Muscle of leg (tissue), 11 donors: ENCODE measurements around the gene ATP4A. TPM values are rescaled to one million over a fixed set of nuclear protein-coding genes. Genes with fewer than 3 reads are reported as not detected.

Source experiments
- DNase-seq: peaks from one replicate; pipeline ENCODE4 v3.0.0; 2013
- H3K27ac ChIP-seq: one replicate; pipeline ENCODE4 v1.5.1; 2013; ENCODE audit warnings: mild to moderate bottlenecking, low read length, control low read depth
- H3K27me3 ChIP-seq: one replicate; pipeline ENCODE4 v1.6.1; 2013; ENCODE audit warnings: low read length; ENCODE audit not compliant: control insufficient read depth, insufficient read depth
- H3K36me3 ChIP-seq: one replicate; pipeline ENCODE4 v1.6.1; 2013; ENCODE audit warnings: low read length; ENCODE audit not compliant: control insufficient read depth, insufficient read depth
- H3K4me1 ChIP-seq: one replicate; pipeline ENCODE4 v1.6.1; 2013; ENCODE audit warnings: low read length; ENCODE audit not compliant: control insufficient read depth, insufficient read depth
- H3K4me3 ChIP-seq: one replicate; pipeline ENCODE4 v1.5.1; 2013; ENCODE audit warnings: low read length, control low read depth
- H3K9me3 ChIP-seq: replicated peaks from 2 replicates; pipeline ENCODE4 v1.6.1; 2013; ENCODE audit warnings: low read depth, low read length; ENCODE audit not compliant: control insufficient read depth
- WGBS: methylation state at CpG from one replicate; pipeline ENCODE4 v1.1.5; 2013; ENCODE audit warnings: missing lambda C conversion rate; ENCODE audit not compliant: insufficient coverage; 5-methylcytosine and 5-hydroxymethylcytosine counted together
- polyA plus RNA-seq, 8 donors: library from polyadenylated mRNA; unstranded; fragments of 120-200 nt; gene quantifications; one replicate each; pipeline versions ENCODE4 v1.2.1 to v1.2.3, GENCODE V29; 2013; ENCODE audit warnings: inconsistent platforms in 1 of 8, low replicate concordance in 1 of 8; ENCODE audit not compliant: insufficient read length in 8 of 8, insufficient read depth in 1 of 8
- total RNA-seq: library from RNA; stranded (reverse); fragments of 120-200 nt; gene quantifications from one replicate; pipeline ENCODE4 v1.2.4, GENCODE V29; 2013

The ATP4A gene
- total and polyA plus RNA-seq, 9 donors: 0.52 TPM; not detected in 8

GRCh38 chr19:35539850-35540249 lies 23.6 kb downstream of the ATP4A start:
- 92% methylated on average over 11 of the region's 12 CpGs for WGBS
- no peaks in the 10 kb centered on the region for H3K9me3 ChIP-seq
- H3K27me3 ChIP-seq: peaks cover 2% of the 10 kb centered on the region
- peaks cover 7% of the 10 kb centered on the region for H3K4me1 ChIP-seq
- no peak for DNase-seq
- H3K4me3 ChIP-seq: no peak overlapping the region
- peaks cover 6% of the 10 kb centered on the region for H3K36me3 ChIP-seq
- no peak overlapping the region for H3K27ac ChIP-seq

- DNase-seq: no peak
- Histone ChIP-seq H3K27ac (no peak overlapping the region), H3K4me3 (no peak overlapping the region), H3K4me1 (peaks cover 1% of the 10 kb centered on the region), H3K9me3 (no peaks in the 10 kb centered on the region), H3K36me3 (peaks cover 6% of the 10 kb centered on the region), H3K27me3 (peaks cover 7% of the 10 kb centered on the region)
- WGBS: no CpG with 5 or more reads among the region's 6 CpGs
These were observed 24.1 kb downstream of the ATP4A start for GRCh38 chr19:35539314-35539713.

GRCh38 chr19:35534803-35535480 lies 28.5 kb downstream of the ATP4A start:
- Histone ChIP-seq H3K36me3 (no peaks in the 10 kb centered on the region), H3K27me3 (peaks cover 26% of the 10 kb centered on the region), H3K4me1 (no peaks in the 10 kb centered on the region), H3K4me3 (no peak overlapping the region), H3K9me3 (no peaks in the 10 kb centered on the region), H3K27ac (no peak overlapping the region)
- WGBS: 60% methylated on average over 7 of the region's 10 CpGs
- no peak for DNase-seq

- 3% methylated on average over 18 of the region's 30 CpGs for WGBS
- Histone ChIP-seq H3K9me3 (no peaks in the 10 kb centered on the region), H3K27me3 (peaks cover 28% of the 10 kb centered on the region), H3K4me1 (no peaks in the 10 kb centered on the region), H3K27ac (no peak overlapping the region), H3K4me3 (no peak overlapping the region), H3K36me3 (no peaks in the 10 kb centered on the region)
- peak; percentile 45 for DNase-seq
These were observed 29.6 kb downstream of the ATP4A start for GRCh38 chr19:35533822-35534392.

- Histone ChIP-seq H3K4me1 (no peaks in the 10 kb centered on the region), H3K4me3 (no peak within 1 kb of the TSS), H3K36me3 (no peaks in the 10 kb centered on the region), H3K27ac (no peak within 1 kb of the TSS), H3K9me3 (no peaks in the 10 kb centered on the region), H3K27me3 (peaks cover 33% of the 10 kb centered on the region)
- no peak for DNase-seq
- 48% methylated on average over 25 of the region's 39 CpGs for WGBS
These were observed 30.1 kb downstream of the ATP4A start, which contains the start of gene GAPDHS for GRCh38 chr19:35533201-35533821. Gene GAPDHS (plus strand): TSS chr19:35533456. CDS start chr19:35533528, 72 bp downstream.

GRCh38 chr19:35531291-35531690 lies 32.2 kb downstream of the ATP4A start:
- no peaks in the 10 kb centered on the region for H3K36me3 ChIP-seq
- H3K4me3 ChIP-seq: no peak overlapping the region
- H3K4me1 ChIP-seq: no peaks in the 10 kb centered on the region
- H3K27me3 ChIP-seq: peaks cover 33% of the 10 kb centered on the region
- no peak for DNase-seq
- no peaks in the 10 kb centered on the region for H3K9me3 ChIP-seq
- H3K27ac ChIP-seq: no peak overlapping the region
- 66% methylated on average over 3 of the region's 6 CpGs for WGBS

- H3K4me1 ChIP-seq: no peaks in the 10 kb centered on the region
- WGBS: 63% methylated on average over 12 of the region's 19 CpGs
- H3K27ac ChIP-seq: no peak overlapping the region
- H3K27me3 ChIP-seq: peaks cover 35% of the 10 kb centered on the region
- no peaks in the 10 kb centered on the region for H3K36me3 ChIP-seq
- H3K4me3 ChIP-seq: no peak overlapping the region
- H3K9me3 ChIP-seq: no peaks in the 10 kb centered on the region
- no peak for DNase-seq
These were observed 33.9 kb downstream of the ATP4A start for GRCh38 chr19:35529241-35530218.

- Histone ChIP-seq H3K27me3 (peaks cover 32% of the 10 kb centered on the region), H3K27ac (no peak within 1 kb of the TSS), H3K9me3 (no peaks in the 10 kb centered on the region), H3K4me1 (no peaks in the 10 kb centered on the region), H3K4me3 (no peak within 1 kb of the TSS), H3K36me3 (no peaks in the 10 kb centered on the region)
- WGBS: 73% methylated on average over 3 of the region's 11 CpGs
- no peak for DNase-seq
These were observed 35.0 kb downstream of the ATP4A start, which contains the start of gene SBSN for GRCh38 chr19:35528218-35529038. Gene SBSN (minus strand): TSS chr19:35528311. CDS start chr19:35528281, 30 bp downstream.

GRCh38 chr19:35525873-35526272 lies 37.6 kb downstream of the ATP4A start:
- Histone ChIP-seq H3K27ac (no peak overlapping the region), H3K4me3 (no peak overlapping the region), H3K27me3 (peaks cover 26% of the 10 kb centered on the region), H3K4me1 (no peaks in the 10 kb centered on the region), H3K9me3 (no peaks in the 10 kb centered on the region), H3K36me3 (no peaks in the 10 kb centered on the region)
- WGBS: 65% methylated on average over 3 of the region's 4 CpGs
- no peak for DNase-seq
